ENCODE results near the gene TSBP1.

Gene TSBP1

GRCh38 chr6:32401284-32401963 lies 29.7 kb upstream of the TSBP1 start:
- Histone ChIP-seq H3K4me3 (ENCODE audit: low read length in 2 of 2) (no peak overlapping the region), H3K9ac (ENCODE audit: low read depth in 1 of 2, low read length in 2 of 2) (no peak overlapping the region), H3K27ac (ENCODE audit: low read depth in 2 of 2, low read length in 2 of 2) (no peak overlapping the region), H3K9me3 (ENCODE audit: control insufficient read depth in 2 of 2, low read length in 2 of 2) (no peaks in the 10 kb centered on the region), H3K27me3 (ENCODE audit: control insufficient read depth in 2 of 2, insufficient read depth in 2 of 2, low read length in 2 of 2) (peaks cover 14 to 44% of the 10 kb centered on the region in 2 donors), H3K36me3 (ENCODE audit: control insufficient read depth in 2 of 2, insufficient read depth in 2 of 2, low read length in 2 of 2) (no peaks in the 10 kb centered on the region), H3K4me1 (ENCODE audit: control insufficient read depth in 2 of 2, insufficient read depth in 2 of 2, low read length in 2 of 2) (no peaks in the 10 kb centered on the region)

GRCh38 chr6:32397252-32397920 lies 25.7 kb upstream of the TSBP1 start:
- Histone ChIP-seq H3K9ac (ENCODE audit: low read depth in 1 of 2, low read length in 2 of 2) (no peak overlapping the region), H3K4me3 (ENCODE audit: low read length in 2 of 2) (no peak overlapping the region), H3K36me3 (ENCODE audit: control insufficient read depth in 2 of 2, insufficient read depth in 2 of 2, low read length in 2 of 2) (no peaks in the 10 kb centered on the region)

GRCh38 chr6:32396028-32396427 lies 24.3 kb upstream of the TSBP1 start:
- Histone ChIP-seq H3K4me3 (ENCODE audit: low read length in 2 of 2) (no peak overlapping the region), H3K27ac (ENCODE audit: low read depth in 2 of 2, low read length in 2 of 2) (no peak overlapping the region), H3K27me3 (ENCODE audit: control insufficient read depth in 2 of 2, insufficient read depth in 2 of 2, low read length in 2 of 2) (peaks cover 7 to 23% of the 10 kb centered on the region in 2 donors), H3K9ac (ENCODE audit: low read depth in 1 of 2, low read length in 2 of 2) (no peak overlapping the region), H3K4me1 (ENCODE audit: control insufficient read depth in 2 of 2, insufficient read depth in 2 of 2, low read length in 2 of 2) (no peaks in the 10 kb centered on the region), H3K9me3 (ENCODE audit: control insufficient read depth in 2 of 2, low read length in 2 of 2) (no peaks in the 10 kb centered on the region), H3K36me3 (ENCODE audit: control insufficient read depth in 2 of 2, insufficient read depth in 2 of 2, low read length in 2 of 2) (no peaks in the 10 kb centered on the region)

More at GRCh38 chr6:32397252-32397920, 25.7 kb upstream of the TSBP1 start:
- Histone ChIP-seq H3K9me3 (ENCODE audit: control insufficient read depth in 2 of 2, low read length in 2 of 2) (no peaks in the 10 kb centered on the region), H3K27me3 (ENCODE audit: control insufficient read depth in 2 of 2, insufficient read depth in 2 of 2, low read length in 2 of 2) (peaks cover 7 to 28% of the 10 kb centered on the region in 2 donors), H3K4me1 (ENCODE audit: control insufficient read depth in 2 of 2, insufficient read depth in 2 of 2, low read length in 2 of 2) (no peaks in the 10 kb centered on the region), H3K27ac (ENCODE audit: low read depth in 2 of 2, low read length in 2 of 2) (no peak overlapping the region)

GRCh38 chr6:32393665-32394420 lies 22.1 kb upstream of the TSBP1 start:
- Histone ChIP-seq H3K4me1 (ENCODE audit: control insufficient read depth in 2 of 2, insufficient read depth in 2 of 2, low read length in 2 of 2) (no peaks in the 10 kb centered on the region), H3K27ac (ENCODE audit: low read depth in 2 of 2, low read length in 2 of 2) (no peak overlapping the region), H3K4me3 (ENCODE audit: low read length in 2 of 2) (no peak overlapping the region), H3K27me3 (ENCODE audit: control insufficient read depth in 2 of 2, insufficient read depth in 2 of 2, low read length in 2 of 2) (peaks cover 5 to 17% of the 10 kb centered on the region in 2 donors), H3K9me3 (ENCODE audit: control insufficient read depth in 2 of 2, low read length in 2 of 2) (no peaks in the 10 kb centered on the region), H3K9ac (ENCODE audit: low read depth in 1 of 2, low read length in 2 of 2) (no peak overlapping the region), H3K36me3 (ENCODE audit: control insufficient read depth in 2 of 2, insufficient read depth in 2 of 2, low read length in 2 of 2) (no peaks in the 10 kb centered on the region)

GRCh38 chr6:32391505-32391904 lies 19.8 kb upstream of the TSBP1 start:
- H3K27ac ChIP-seq (ENCODE audit: low read depth in 2 of 2, low read length in 2 of 2) = no peak overlapping the region
- no peaks in the 10 kb centered on the region for H3K9me3 ChIP-seq (ENCODE audit: control insufficient read depth in 2 of 2, low read length in 2 of 2)
- H3K4me3 ChIP-seq (ENCODE audit: low read length in 2 of 2) = no peak overlapping the region
- H3K36me3 ChIP-seq (ENCODE audit: control insufficient read depth in 2 of 2, insufficient read depth in 2 of 2, low read length in 2 of 2) = no peaks in the 10 kb centered on the region
- no peaks in the 10 kb centered on the region for H3K4me1 ChIP-seq (ENCODE audit: control insufficient read depth in 2 of 2, insufficient read depth in 2 of 2, low read length in 2 of 2)
- no peak overlapping the region for H3K9ac ChIP-seq (ENCODE audit: low read depth in 1 of 2, low read length in 2 of 2)
- H3K27me3 ChIP-seq (ENCODE audit: control insufficient read depth in 2 of 2, insufficient read depth in 2 of 2, low read length in 2 of 2) = peaks cover 3 to 9% of the 10 kb centered on the region in 2 donors

- no peak overlapping the region for H3K4me3 ChIP-seq (ENCODE audit: low read length in 2 of 2)
- H3K36me3 ChIP-seq (ENCODE audit: control insufficient read depth in 2 of 2, insufficient read depth in 2 of 2, low read length in 2 of 2) = no peaks in the 10 kb centered on the region
- H3K9ac ChIP-seq (ENCODE audit: low read depth in 1 of 2, low read length in 2 of 2) = no peak overlapping the region
- H3K4me1 ChIP-seq (ENCODE audit: control insufficient read depth in 2 of 2, insufficient read depth in 2 of 2, low read length in 2 of 2) = no peaks in the 10 kb centered on the region
- no peaks in the 10 kb centered on the region for H3K9me3 ChIP-seq (ENCODE audit: control insufficient read depth in 2 of 2, low read length in 2 of 2)
- H3K27ac ChIP-seq (ENCODE audit: low read depth in 2 of 2, low read length in 2 of 2) = no peak overlapping the region
- H3K27me3 ChIP-seq (ENCODE audit: control insufficient read depth in 2 of 2, insufficient read depth in 2 of 2, low read length in 2 of 2) = peaks cover 0 to 2% of the 10 kb centered on the region in 2 donors
Measured at GRCh38 chr6:32387589-32388340, 16.1 kb upstream of the TSBP1 start.

GRCh38 chr6:32386040-32386439 lies 14.3 kb upstream of the TSBP1 start:
- Histone ChIP-seq H3K27me3 (ENCODE audit: control insufficient read depth in 2 of 2, insufficient read depth in 2 of 2, low read length in 2 of 2) (no peaks in the 10 kb centered on the region), H3K36me3 (ENCODE audit: control insufficient read depth in 2 of 2, insufficient read depth in 2 of 2, low read length in 2 of 2) (no peaks in the 10 kb centered on the region)

GRCh38 chr6:32382757-32383420 lies 11.2 kb upstream of the TSBP1 start:
- H3K36me3 ChIP-seq (ENCODE audit: control insufficient read depth in 2 of 2, insufficient read depth in 2 of 2, low read length in 2 of 2) = no peaks in the 10 kb centered on the region
- H3K27me3 ChIP-seq (ENCODE audit: control insufficient read depth in 2 of 2, insufficient read depth in 2 of 2, low read length in 2 of 2) = no peaks in the 10 kb centered on the region
- H3K27ac ChIP-seq (ENCODE audit: low read depth in 2 of 2, low read length in 2 of 2) = no peak overlapping the region
- H3K9ac ChIP-seq (ENCODE audit: low read depth in 1 of 2, low read length in 2 of 2) = no peak overlapping the region
- H3K4me3 ChIP-seq (ENCODE audit: low read length in 2 of 2) = no peak overlapping the region
- H3K4me1 ChIP-seq (ENCODE audit: control insufficient read depth in 2 of 2, insufficient read depth in 2 of 2, low read length in 2 of 2) = no peaks in the 10 kb centered on the region
- H3K9me3 ChIP-seq (ENCODE audit: control insufficient read depth in 2 of 2, low read length in 2 of 2) = no peaks in the 10 kb centered on the region

More at GRCh38 chr6:32386040-32386439, 14.3 kb upstream of the TSBP1 start:
- Histone ChIP-seq H3K27ac (ENCODE audit: low read depth in 2 of 2, low read length in 2 of 2) (no peak overlapping the region), H3K9me3 (ENCODE audit: control insufficient read depth in 2 of 2, low read length in 2 of 2) (no peaks in the 10 kb centered on the region), H3K4me3 (ENCODE audit: low read length in 2 of 2) (no peak overlapping the region), H3K4me1 (ENCODE audit: control insufficient read depth in 2 of 2, insufficient read depth in 2 of 2, low read length in 2 of 2) (no peaks in the 10 kb centered on the region), H3K9ac (ENCODE audit: low read depth in 1 of 2, low read length in 2 of 2) (no peak overlapping the region)

- H3K4me3 ChIP-seq (ENCODE audit: low read length in 2 of 2) = no peak overlapping the region
- H3K4me1 ChIP-seq (ENCODE audit: control insufficient read depth in 2 of 2, insufficient read depth in 2 of 2, low read length in 2 of 2) = no peaks in the 10 kb centered on the region
- H3K27ac ChIP-seq (ENCODE audit: low read depth in 2 of 2, low read length in 2 of 2) = no peak overlapping the region
- H3K36me3 ChIP-seq (ENCODE audit: control insufficient read depth in 2 of 2, insufficient read depth in 2 of 2, low read length in 2 of 2) = no peaks in the 10 kb centered on the region
- H3K9ac ChIP-seq (ENCODE audit: low read depth in 1 of 2, low read length in 2 of 2) = no peak overlapping the region
- H3K9me3 ChIP-seq (ENCODE audit: control insufficient read depth in 2 of 2, low read length in 2 of 2) = no peaks in the 10 kb centered on the region
- H3K27me3 ChIP-seq (ENCODE audit: control insufficient read depth in 2 of 2, insufficient read depth in 2 of 2, low read length in 2 of 2) = no peaks in the 10 kb centered on the region
Measured at GRCh38 chr6:32379545-32379944, 7.8 kb upstream of the TSBP1 start.
